Mammary epithelial cell (primary cell): ENCODE results near the gene TAOK1.

Source experiments
- EZH2 ChIP-seq: IDR thresholded peaks from 2 replicates; pipeline ENCODE4 v1.6.1; 2012; ENCODE audit warnings: low read length, inconsistent platforms, borderline replicate concordance
- TF ChIP-seq, protein P1 (sequence below), 2 donors: IDR thresholded peaks in 1 of 2; conservative IDR thresholded peaks in 1 of 2; 2 replicates each; pipeline ENCODE4 v1.5.1; 2011 to 2012; ENCODE audit warnings: inconsistent platforms in 2 of 2, low read length in 2 of 2, mild to moderate bottlenecking in 2 of 2, control low read depth in 1 of 2, low read depth in 1 of 2; ENCODE audit not compliant: insufficient read depth in 1 of 2; ENCODE audit errors: extremely low read depth in 1 of 2

DNA sequence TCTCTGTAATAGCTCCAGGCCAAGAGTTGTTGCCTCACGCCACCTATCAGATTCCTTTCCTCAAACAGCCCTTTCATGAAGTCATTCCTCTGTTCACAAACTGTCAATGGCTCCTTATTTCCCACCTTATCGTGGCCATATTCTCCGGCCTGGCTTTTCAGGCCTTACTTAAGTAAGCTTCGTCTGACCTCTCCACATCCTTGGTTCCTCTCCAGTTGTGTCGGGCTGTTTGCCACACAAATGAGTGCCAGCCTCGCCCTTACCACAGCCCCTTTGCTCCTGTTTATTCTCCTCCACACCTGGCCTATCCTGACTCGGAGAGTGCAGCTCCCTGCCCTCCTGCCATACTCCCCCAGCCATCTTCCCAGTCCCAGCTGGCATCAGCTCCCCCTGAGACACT, 180.4 kb downstream of the TAOK1 start:
- TF ChIP-seq, protein P1, sequence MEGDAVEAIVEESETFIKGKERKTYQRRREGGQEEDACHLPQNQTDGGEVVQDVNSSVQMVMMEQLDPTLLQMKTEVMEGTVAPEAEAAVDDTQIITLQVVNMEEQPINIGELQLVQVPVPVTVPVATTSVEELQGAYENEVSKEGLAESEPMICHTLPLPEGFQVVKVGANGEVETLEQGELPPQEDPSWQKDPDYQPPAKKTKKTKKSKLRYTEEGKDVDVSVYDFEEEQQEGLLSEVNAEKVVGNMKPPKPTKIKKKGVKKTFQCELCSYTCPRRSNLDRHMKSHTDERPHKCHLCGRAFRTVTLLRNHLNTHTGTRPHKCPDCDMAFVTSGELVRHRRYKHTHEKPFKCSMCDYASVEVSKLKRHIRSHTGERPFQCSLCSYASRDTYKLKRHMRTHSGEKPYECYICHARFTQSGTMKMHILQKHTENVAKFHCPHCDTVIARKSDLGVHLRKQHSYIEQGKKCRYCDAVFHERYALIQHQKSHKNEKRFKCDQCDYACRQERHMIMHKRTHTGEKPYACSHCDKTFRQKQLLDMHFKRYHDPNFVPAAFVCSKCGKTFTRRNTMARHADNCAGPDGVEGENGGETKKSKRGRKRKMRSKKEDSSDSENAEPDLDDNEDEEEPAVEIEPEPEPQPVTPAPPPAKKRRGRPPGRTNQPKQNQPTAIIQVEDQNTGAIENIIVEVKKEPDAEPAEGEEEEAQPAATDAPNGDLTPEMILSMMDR (conservative IDR thresholded peaks at IDR 0.05 in 1 of 2, IDR thresholded peaks at IDR 0.05 in 1 of 2; ENCODE audit: extremely low read depth in 1 of 2, insufficient read depth in 1 of 2, low read depth in 1 of 2, low read length in 2 of 2), result no peak
- no peak for TF ChIP-seq EZH2
